Osteoblast (primary cell): ENCODE data around the gene CDKAL1. TPM values are rescaled to one million over a fixed set of nuclear protein-coding genes. Genes with fewer than 3 reads are reported as not detected.
"Not testable (repeated sequence)": the region's sequence is repeated elsewhere in the genome, so short reads cannot be mapped to it uniquely, and the experiment has no call there.

Experiments used
- DNase-seq: peaks from one replicate; pipeline ENCODE4 v3.0.0; 2011; ENCODE audit warnings: low spot score, mixed read lengths; ENCODE audit not compliant: insufficient read length; ENCODE audit errors: missing footprints
- H2AFZ ChIP-seq: 2 replicates; pipeline ENCODE4 v1.6.0; 2011; ENCODE audit warnings: mild to moderate bottlenecking, low read length
- H3K27ac ChIP-seq: 2 replicates; pipeline ENCODE4 v1.5.1; 2011; ENCODE audit warnings: mild to moderate bottlenecking, low read depth, low read length, moderate library complexity
- H3K27me3 ChIP-seq: 2 replicates; pipeline ENCODE4 v1.6.0; 2012; ENCODE audit warnings: mild to moderate bottlenecking, control low read depth, inconsistent platforms, low read length, moderate library complexity; ENCODE audit not compliant: insufficient read depth
- H3K36me3 ChIP-seq: 2 replicates; pipeline ENCODE4 v1.5.1; 2011; ENCODE audit warnings: mild to moderate bottlenecking, low read length, control low read depth, moderate library complexity; ENCODE audit not compliant: insufficient read depth
- H3K4me1 ChIP-seq: 2 replicates; pipeline ENCODE4 v1.5.1; 2011; ENCODE audit warnings: mild to moderate bottlenecking, low read length, control low read depth, moderate library complexity; ENCODE audit not compliant: insufficient read depth
- H3K4me2 ChIP-seq: 2 replicates; pipeline ENCODE4 v1.6.0; 2011; ENCODE audit warnings: mild to moderate bottlenecking, low read length; ENCODE audit not compliant: insufficient read depth
- H3K4me3 ChIP-seq: fragments of 200-600 bp; sonication (generic); 3 replicates; pipeline ENCODE4 v1.5.1; 2012; ENCODE audit warnings: mild to moderate bottlenecking, low read length, inconsistent platforms; ENCODE audit not compliant: insufficient read depth
- H3K79me2 ChIP-seq: 2 replicates; pipeline ENCODE4 v1.6.0; 2012; ENCODE audit warnings: mild to moderate bottlenecking, low read length, control low read depth, inconsistent platforms; ENCODE audit not compliant: insufficient read depth
- H3K9me3 ChIP-seq: 2 replicates; pipeline ENCODE4 v1.5.1; 2011; ENCODE audit warnings: low read depth, low read length, control low read depth
- H4K20me1 ChIP-seq: 2 replicates; pipeline ENCODE4 v1.6.0; 2012; ENCODE audit warnings: mild to moderate bottlenecking, low read length, control low read depth; ENCODE audit not compliant: insufficient read depth
- total RNA-seq: library from RNA; depleted of rRNA; stranded (reverse); fragments of >200 nt; gene quantifications from 2 replicates; pipeline ENCODE4 v1.2.3, GENCODE V29; 2012
- TF ChIP-seq, protein P1 (sequence below): IDR thresholded peaks from 2 replicates; pipeline ENCODE4 v1.5.1; 2011; ENCODE audit warnings: mild to moderate bottlenecking, low read depth, low read length, moderate library complexity; ENCODE audit errors: extremely low read depth

Gene CDKAL1
- total RNA-seq, 1 donor = 18.5 TPM

DNA sequence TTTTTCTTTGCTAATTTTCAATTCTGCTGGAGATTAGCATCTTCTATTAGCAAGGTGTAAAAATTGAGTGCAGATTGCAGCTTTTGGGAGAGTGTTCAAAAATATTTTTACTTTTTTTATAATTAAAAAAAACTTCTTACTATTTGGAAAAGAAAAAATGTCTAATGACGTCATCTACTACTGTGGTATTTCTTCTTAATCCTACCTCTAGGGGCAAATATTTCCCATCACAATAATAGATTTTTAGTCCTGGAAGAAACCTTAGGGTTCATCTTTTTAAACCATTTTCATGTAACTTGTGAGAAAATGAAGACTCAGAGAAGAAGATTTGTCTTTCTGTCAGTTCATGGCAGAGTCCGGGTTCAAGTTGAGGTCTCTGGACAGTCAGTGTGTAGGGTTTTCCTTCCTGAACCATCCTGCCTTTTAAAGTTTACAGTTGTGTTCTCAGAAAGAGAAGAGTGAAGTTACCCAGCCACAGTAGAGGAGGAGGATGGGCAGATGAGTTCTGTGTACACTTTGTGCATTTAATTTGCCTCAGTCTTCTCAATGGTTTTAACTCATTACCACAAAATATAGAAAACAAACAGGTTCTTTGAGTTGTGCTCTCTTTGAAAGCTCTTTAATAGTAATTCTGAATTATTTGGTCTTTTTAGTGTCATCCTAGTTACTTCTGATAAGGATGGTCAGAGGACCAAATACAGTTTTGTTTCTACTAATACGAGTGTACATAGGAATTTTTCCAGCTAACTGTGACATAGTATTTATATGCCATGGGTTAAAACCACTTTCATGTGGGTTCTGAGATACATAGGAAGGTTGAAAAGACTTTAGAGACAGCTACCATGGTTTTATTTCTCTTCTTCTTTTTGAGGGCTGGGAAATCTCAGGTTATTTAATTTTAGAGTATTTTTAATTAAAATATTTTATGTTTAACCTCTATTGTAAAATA lies 184.7 kb downstream of the CDKAL1 start:
- DNase-seq = no peak
- Histone ChIP-seq H3K4me1 (no peaks in the 10 kb centered on the region), H3K36me3 (no peaks in the 10 kb centered on the region), H3K27ac (no peak overlapping the region), H2AFZ (no peak overlapping the region), H3K4me3 (no peak overlapping the region), H3K79me2 (no peaks in the 10 kb centered on the region), H3K9me3 (no peaks in the 10 kb centered on the region), H4K20me1 (no peaks in the 10 kb centered on the region), H3K27me3 (no peaks in the 10 kb centered on the region), H3K4me2 (no peak overlapping the region)
- TF ChIP-seq, protein P1, sequence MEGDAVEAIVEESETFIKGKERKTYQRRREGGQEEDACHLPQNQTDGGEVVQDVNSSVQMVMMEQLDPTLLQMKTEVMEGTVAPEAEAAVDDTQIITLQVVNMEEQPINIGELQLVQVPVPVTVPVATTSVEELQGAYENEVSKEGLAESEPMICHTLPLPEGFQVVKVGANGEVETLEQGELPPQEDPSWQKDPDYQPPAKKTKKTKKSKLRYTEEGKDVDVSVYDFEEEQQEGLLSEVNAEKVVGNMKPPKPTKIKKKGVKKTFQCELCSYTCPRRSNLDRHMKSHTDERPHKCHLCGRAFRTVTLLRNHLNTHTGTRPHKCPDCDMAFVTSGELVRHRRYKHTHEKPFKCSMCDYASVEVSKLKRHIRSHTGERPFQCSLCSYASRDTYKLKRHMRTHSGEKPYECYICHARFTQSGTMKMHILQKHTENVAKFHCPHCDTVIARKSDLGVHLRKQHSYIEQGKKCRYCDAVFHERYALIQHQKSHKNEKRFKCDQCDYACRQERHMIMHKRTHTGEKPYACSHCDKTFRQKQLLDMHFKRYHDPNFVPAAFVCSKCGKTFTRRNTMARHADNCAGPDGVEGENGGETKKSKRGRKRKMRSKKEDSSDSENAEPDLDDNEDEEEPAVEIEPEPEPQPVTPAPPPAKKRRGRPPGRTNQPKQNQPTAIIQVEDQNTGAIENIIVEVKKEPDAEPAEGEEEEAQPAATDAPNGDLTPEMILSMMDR = no peak

DNA sequence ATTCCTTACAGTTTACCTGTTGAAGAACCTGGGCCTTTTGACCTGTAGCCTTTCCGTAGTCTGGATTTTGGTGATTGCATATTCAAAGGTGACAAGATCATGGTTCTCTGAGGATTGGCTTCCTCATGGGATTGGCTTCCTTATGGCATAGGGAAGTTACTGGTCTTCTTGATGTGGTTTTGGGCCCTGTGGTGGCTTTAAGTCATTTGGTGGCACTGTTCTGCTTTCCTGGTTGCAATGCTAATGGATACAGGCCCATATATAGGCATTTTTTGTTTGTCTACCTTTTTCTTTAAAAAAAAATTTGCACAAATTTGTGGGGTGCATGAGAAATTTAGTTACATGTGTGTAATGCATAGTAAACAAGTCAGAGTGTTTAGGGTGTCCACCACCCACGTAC lies 185.7 kb downstream of the CDKAL1 start:
- Histone ChIP-seq H3K4me3 (no peak overlapping the region), H3K4me1 (no peaks in the 10 kb centered on the region), H3K27ac (no peak overlapping the region), H3K4me2 (no peak overlapping the region), H3K9me3 (no peaks in the 10 kb centered on the region), H2AFZ (no peak overlapping the region), H3K36me3 (no peaks in the 10 kb centered on the region), H3K79me2 (no peaks in the 10 kb centered on the region), H3K27me3 (no peaks in the 10 kb centered on the region), H4K20me1 (no peaks in the 10 kb centered on the region)
- DNase-seq = no peak
- TF ChIP-seq, protein P1 = no peak

DNA sequence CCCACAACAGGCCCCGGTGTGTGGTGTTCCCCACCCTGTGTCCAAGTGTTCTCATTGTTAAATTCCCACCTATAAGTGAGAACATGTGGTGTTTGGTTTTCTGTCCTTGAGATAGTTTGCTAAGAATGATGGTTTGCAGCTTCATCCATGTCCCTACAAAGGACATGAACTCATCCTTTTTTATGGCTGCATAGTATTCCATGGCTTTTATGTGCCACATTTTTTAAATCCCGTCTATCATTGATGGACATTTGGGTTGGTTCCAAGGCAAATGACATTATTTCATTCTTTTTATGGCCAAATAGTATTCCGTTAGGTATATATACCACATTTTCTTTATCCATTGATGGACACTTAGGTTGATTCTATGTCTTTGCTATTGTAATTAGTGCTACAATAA lies 186.9 kb downstream of the CDKAL1 start:
- H3K4me2 ChIP-seq, H3K27me3 ChIP-seq, H3K9me3 ChIP-seq, H3K4me3 ChIP-seq, H3K79me2 ChIP-seq, DNase-seq, H3K27ac ChIP-seq, H3K36me3 ChIP-seq, H4K20me1 ChIP-seq, H2AFZ ChIP-seq, H3K4me1 ChIP-seq: not testable (repeated sequence)

DNA sequence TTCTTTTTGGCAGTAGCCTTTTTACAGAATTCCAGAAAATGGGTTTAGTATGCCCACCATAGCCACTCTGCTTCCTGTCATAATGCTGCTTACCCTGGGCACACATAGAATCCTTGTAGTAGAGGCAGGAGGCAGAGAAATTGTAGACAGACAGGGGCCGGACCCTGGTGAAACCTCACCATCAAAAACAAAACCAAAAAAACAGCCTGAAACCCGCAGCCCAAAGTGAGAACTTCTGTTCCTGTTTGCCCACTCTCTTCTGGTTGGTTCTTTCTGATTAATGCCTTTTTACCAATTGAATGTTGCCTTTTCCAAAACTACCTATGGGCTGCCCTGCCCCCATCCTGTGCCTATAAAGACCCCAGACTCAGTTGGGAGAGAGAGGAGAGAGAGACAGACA lies 188.2 kb downstream of the CDKAL1 start:
- H3K27ac ChIP-seq = no peak overlapping the region
- H3K4me3 ChIP-seq = no peak overlapping the region
- no peaks in the 10 kb centered on the region for H3K9me3 ChIP-seq
- H2AFZ ChIP-seq = no peak overlapping the region
- no peaks in the 10 kb centered on the region for H3K4me1 ChIP-seq
- no peaks in the 10 kb centered on the region for H4K20me1 ChIP-seq
- H3K27me3 ChIP-seq = no peaks in the 10 kb centered on the region
- TF ChIP-seq, protein P1 = no peak
- H3K79me2 ChIP-seq = no peaks in the 10 kb centered on the region
- no peaks in the 10 kb centered on the region for H3K36me3 ChIP-seq
- H3K4me2 ChIP-seq = no peak overlapping the region
- DNase-seq = no peak
